GM19372 (cell line): ENCODE measurements around the gene P2RY8.
"Not testable (repeated sequence)": the region's sequence is repeated elsewhere in the genome, so short reads cannot be mapped to it uniquely, and the experiment has no call there.

Experiments
- ATAC-seq: cut with Tn5 transposase; IDR thresholded peaks from one replicate; pipeline ENCODE4 v1.9.1; 2021; ENCODE audit warnings: mild to moderate bottlenecking, low read depth, moderate library complexity; ENCODE audit not compliant: unreplicated experiment

Gene P2RY8

GRCh38 chrX:1449036-1449822 lies 87.8 kb downstream of the P2RY8 start:
- ATAC-seq, result no peak

DNA sequence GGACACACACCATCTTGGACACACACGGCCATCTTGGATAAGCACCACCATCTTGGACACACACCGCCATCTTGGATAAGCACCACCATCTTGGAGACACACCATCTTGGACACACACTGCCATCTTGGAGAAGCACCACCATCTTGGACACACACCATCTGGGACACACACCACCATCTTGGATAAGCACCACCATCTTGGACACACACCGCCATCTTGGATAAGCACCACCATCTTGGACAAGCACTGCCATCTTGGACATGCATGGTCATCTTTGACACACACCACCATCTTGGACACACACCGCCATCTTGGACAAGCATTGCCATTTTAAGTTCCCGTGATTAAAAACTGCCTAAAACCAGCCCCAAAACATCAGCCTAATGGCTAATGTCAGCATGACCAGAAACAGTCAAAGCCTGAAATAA lies 88.4 kb downstream of the P2RY8 start:
- ATAC-seq, result not testable (repeated sequence)

DNA sequence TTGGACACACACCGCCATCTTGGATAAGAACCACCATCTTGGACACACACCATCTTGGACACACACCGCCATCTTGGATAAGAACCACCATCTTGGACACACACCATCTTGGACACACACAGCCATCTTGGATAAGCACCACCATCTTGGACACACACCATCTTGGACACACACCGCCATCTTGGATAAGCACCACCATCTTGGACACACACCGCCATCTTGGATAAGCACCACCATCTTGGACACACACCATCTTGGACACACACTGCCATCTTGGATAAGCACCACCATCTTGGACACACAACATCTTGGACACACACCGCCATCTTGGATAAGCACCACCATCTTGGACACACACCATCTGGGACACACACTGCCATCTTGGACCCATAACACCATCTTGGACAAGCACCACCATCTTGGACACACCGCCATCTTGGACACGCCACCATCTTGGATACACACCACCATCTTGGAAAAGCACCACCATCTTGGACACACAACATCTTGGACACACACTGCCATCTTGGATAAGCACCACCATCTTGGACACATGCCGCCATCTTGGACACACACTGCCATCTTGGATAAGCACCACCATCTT lies 88.9 kb downstream of the P2RY8 start:
- not testable (repeated sequence) for ATAC-seq

- ATAC-seq, result not testable (repeated sequence)
Observed at GRCh38 chrX:1446984-1447968, 89.7 kb downstream of the P2RY8 start.

DNA sequence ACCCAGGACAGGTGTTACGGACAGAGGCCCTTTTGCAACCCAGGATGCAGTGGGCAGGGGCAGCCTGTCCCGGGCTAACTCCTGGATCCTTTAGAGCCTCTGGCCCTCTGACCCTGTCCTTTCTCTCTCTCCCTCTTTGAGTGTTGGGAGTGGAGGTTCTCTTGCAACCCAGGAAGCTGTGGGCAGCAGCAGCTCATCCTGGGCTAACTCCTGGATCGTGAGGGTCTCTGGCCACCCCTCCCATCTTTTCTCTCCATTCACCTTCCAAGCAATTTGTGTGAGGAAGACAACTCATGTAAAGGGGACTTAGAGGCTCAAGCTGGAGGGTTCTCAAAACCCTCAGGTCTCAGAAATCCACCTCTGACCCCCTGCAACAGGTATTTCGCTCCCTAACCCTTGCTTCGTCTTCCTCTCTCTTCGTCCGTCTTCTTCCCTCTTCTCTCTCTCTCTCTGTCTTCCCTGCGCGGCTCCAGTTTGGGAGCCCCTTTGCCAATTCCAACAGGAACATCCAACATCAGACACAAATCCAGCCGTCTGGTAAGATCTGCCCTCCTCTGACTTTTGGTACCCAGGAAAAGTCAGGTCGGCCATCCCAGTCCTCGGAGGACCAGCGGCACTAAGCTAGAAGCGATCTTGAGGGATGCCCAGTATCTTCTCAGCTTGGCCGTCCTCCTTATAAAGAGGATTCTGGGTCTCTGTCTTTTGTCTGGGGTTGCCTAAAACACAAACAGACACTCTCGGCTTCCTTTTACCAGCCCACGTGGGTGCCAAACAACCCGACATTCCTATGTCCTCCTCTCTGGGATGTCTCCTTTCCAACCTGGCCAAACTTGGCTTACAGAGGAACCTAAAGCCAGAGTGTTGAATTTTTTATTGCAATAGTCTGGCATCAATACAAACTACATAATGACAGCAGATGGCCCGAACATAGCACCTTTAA lies 92.2 kb downstream of the P2RY8 start:
- ATAC-seq, result no peak

GRCh38 chrX:1443496-1444075 lies 93.4 kb downstream of the P2RY8 start:
- no peak for ATAC-seq

GRCh38 chrX:1442724-1443367 lies 94.1 kb downstream of the P2RY8 start:
- ATAC-seq, result no peak

DNA sequence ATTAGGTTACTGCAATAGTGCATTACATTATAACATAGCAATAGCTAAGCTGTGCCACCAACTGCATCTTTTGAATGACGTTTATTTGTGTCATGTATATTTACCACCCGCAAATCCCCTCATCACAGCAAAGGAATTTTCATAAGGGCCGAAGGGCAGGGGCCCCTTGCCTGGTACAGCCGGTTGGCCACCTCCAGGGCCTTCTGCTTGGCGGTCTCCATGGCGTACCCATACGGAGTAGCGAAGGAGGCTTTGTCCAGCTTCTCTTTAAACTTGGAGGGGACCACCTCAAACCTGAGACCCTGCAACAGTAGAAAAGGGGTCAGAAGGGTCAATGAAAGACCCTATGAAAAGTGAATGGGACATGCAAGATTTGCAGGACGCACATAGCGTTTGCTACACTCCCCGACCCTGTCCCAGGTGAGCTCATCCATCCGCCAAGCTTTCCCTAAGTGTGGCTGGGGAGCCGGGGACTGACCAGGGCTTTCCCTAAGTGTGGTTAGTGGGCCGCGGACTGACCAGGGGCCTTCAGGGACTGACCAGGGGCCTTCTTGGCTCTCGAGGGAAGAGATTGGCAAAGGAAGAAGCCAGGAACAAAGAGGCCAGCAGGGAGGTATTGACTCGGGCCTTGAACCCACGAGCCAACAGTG lies 94.8 kb downstream of the P2RY8 start:
- ATAC-seq, result no peak

DNA sequence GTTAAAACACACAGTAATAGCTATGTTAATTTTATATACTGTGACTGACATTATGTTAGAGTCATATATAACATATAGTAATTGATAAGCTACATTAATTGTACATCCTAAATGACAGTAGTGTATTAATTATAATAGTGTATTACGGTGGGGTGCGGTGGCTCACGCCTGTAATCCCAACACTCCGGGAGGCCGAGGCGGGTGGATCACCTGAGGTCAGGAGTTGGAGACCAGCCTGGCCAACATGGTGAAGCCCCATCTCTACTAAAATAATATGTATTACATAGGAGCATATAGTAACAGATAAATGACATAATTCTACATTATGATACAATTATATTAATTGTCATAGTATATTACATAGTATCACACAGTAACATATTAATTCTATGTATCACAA lies 96.5 kb downstream of the P2RY8 start:
- no peak for ATAC-seq

GRCh38 chrX:1435241-1435895 lies 101.6 kb downstream of the P2RY8 start:
- no peak for ATAC-seq

GRCh38 chrX:1434871-1435240 lies 102.1 kb downstream of the P2RY8 start:
- ATAC-seq, result no peak

DNA sequence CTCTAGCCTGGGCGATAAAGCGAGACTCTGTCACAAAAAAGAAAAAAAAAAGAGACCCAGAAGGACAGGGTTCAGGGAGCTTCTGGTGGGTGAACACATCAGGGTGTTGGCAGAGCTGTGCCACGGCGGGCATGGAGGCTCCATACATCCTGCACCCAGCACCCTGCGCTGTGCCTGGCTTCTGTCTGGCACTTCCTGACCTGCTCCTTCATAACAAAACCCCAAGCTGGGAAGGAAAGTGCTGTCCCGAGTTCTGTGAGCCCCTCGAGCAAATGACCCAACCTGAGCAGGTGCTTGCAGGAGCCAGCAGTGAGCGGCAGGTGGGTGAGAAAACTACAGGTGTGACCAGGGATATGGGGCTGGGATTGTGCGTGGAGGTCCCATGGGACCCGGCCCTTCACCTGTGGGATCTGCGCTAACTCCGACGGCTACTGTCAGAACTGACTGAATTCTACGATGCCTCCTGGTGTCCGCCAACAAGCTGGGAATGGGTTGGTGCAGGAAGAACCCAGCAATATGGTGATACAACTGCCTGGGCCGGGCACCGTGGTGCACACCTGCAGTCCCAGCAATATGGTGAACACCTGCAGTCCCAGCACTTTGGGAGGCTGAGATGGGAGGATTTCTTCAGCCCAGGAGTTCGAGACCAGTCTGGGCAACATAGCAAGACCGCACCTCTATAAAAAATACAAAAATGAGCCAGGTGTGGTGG lies 103.2 kb downstream of the P2RY8 start:
- ATAC-seq, result no peak

GRCh38 chrX:1430451-1430850 lies 106.5 kb downstream of the P2RY8 start:
- no peak for ATAC-seq

GRCh38 chrX:1427756-1428155 lies 109.2 kb downstream of the P2RY8 start:
- no peak for ATAC-seq

- not testable (repeated sequence) for ATAC-seq
Observed at GRCh38 chrX:1426321-1426720, 110.7 kb downstream of the P2RY8 start.

DNA sequence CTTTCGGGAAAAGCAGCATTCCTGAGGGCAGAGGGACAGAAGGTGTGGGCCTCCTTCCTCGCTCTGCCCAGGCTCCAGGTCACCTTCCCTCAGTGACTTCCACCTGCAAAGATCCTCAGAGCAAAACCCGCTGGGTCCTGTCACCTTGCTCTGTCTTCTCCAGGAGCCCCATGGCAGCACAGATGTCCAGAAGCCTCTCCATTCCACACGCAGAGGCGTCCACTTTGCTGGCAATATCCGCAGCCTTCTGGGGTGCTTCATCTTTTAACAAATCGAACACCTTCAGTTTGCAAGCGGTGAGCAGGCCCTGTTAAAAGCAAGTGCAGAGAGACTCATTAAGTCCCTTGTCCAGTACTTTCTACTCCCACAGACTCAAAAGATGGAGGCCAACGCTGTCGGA lies 111.6 kb downstream of the P2RY8 start:
- ATAC-seq, result no peak

GRCh38 chrX:1424147-1424851 lies 112.7 kb downstream of the P2RY8 start:
- ATAC-seq, result no peak
